ENCODE measurements around the gene MBNL1.

DNA sequence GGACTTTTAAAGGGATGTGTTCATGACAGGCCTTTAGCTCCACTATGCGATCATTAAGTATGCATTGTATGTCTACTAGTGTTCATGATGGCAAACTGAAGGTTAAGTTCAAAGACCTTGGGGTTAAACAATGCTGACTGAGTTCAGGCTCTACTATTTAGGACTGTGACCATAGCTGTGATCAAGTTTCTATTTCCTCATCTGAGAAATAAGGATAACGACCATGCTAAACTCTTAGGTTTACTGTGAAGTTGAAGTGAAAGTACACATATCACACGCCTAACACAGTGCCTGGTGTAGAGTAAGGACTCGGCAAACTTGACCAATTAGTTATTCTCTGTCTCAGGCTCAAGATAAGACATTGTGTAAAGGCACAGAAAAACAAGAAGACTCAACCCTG lies 243.2 kb downstream of the MBNL1 start:
- TF ChIP-seq POLR2AphosphoS5 (IDR thresholded peaks at IDR 0.05; ENCODE audit: low read depth, low read length), result no peak
- TF ChIP-seq, protein P1, sequence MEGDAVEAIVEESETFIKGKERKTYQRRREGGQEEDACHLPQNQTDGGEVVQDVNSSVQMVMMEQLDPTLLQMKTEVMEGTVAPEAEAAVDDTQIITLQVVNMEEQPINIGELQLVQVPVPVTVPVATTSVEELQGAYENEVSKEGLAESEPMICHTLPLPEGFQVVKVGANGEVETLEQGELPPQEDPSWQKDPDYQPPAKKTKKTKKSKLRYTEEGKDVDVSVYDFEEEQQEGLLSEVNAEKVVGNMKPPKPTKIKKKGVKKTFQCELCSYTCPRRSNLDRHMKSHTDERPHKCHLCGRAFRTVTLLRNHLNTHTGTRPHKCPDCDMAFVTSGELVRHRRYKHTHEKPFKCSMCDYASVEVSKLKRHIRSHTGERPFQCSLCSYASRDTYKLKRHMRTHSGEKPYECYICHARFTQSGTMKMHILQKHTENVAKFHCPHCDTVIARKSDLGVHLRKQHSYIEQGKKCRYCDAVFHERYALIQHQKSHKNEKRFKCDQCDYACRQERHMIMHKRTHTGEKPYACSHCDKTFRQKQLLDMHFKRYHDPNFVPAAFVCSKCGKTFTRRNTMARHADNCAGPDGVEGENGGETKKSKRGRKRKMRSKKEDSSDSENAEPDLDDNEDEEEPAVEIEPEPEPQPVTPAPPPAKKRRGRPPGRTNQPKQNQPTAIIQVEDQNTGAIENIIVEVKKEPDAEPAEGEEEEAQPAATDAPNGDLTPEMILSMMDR (IDR thresholded peaks at IDR 0.05), result no peak

Measured in Panc1 (cell line).